Measurements from ENCODE around the gene DUSP7.

The DUSP7 gene

DNA sequence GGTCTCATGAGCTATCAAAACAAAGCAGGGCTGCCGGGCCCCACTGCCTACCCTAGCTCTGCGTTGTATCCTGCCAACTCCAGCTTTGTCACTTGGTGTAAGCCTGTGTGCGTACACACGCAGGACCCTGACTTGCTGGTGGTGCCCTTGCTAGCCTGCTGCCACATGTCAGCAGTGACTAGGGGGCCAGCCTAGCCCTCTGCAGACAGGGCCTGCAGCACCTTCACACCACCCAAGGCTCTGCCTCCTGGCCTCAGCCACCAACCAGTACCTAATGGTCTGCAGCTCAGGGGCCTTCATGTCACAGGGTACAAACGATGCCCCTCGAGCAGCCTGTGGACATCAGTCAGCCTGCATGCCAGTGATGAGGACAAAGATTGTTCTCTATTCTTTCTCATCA is 30.1 kb upstream of the DUSP7 start:
- no peak for DNase-seq

DNA sequence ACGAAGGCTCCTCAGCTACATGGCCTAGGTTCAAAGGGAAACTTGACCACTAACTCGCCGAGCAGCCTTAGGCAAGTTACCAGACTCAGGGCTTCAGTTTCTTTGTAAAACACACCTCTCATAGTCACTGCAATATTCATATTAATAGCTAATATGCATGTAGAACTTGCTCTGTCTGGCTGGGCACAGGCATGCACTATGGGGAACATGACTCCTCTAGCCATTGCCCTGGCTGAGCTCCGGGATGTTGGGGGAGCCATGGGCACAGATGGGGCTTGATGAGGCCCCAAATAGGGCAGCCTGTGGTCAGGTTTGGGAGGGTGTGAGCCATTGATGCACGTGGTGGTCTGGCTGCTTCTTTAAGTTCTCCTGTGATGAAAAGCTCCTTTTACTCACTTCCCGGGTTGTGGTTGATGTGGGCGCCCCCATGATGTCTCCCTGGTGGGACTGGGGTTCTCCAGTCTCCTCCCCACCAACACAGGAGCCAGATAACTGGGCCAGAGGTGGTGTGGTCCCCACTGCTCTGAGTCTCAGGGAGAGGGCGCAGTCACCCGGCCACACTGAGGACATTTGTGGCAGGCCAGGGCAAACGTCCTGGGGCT is 29.4 kb upstream of the DUSP7 start:
- no peak for DNase-seq

DNA sequence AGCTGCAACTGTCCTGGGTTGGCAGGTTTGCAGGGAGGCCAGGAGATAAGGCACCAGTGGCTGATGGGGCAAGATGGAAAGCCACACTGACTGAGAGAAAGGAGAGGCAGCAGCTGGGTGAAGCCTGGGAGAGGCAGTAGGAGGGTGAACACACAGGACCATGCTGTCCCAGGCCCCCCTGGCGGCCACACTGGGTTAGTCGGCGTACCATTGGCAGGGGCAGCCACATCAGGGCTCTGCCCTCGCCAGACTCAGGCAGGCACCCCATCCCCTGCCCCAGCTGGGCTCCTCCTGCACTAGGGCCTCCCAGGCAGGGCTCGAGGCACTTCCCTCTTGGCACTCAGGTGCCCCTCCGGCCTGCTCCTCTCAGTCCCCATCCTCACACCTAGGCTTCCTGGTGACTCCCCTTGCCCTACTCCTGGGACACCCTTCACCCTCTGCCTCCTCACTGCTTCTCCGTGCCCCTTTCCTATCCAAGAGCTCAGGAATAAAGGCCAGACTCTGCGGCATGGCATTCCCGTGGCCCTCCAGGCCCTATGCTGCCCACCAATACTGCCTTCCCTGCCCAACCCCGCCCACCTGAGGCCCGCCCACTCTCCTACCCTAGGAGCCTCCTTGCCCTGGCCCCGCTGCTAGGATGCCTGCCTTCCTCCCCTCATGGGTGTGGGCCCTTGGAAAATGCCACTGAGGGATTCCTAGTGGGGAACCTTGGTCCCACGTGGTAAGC is 28.7 kb upstream of the DUSP7 start:
- no peak for DNase-seq

DNA sequence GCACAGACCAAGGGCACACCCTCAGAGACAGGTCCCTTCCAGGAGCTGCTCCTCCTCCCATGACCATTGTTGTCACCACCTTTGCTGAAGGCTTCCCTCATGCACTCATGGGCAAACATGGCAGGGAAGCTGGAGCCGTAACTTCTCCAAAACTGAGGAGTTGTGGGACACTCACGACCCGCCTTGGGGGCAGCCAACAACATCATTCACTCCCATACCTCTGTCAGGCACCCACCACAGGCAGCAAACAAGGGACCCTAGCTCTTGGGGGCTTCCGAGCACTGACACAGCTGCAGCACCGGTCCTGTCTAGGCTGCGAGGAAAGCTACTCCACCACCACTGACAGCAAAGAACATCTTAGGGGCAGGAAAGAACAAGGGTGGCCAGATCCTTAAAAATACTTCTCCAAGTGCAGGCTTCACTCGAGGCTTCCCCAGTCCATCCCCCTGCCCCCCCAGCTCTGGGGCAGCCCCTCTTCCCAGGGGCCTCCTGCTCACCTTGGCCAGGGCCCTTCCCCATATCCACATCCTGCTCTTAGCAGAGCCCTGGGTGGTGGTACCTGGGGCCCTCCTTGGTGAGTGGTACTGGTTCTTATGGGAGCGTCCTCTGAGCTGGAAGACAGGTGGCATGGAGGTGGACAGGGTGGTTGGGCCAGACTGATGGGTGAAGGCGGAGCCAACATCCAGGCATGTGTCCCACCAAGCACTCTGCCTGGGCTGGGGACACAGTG is 28.0 kb upstream of the DUSP7 start:
- no peak for DNase-seq

DNA sequence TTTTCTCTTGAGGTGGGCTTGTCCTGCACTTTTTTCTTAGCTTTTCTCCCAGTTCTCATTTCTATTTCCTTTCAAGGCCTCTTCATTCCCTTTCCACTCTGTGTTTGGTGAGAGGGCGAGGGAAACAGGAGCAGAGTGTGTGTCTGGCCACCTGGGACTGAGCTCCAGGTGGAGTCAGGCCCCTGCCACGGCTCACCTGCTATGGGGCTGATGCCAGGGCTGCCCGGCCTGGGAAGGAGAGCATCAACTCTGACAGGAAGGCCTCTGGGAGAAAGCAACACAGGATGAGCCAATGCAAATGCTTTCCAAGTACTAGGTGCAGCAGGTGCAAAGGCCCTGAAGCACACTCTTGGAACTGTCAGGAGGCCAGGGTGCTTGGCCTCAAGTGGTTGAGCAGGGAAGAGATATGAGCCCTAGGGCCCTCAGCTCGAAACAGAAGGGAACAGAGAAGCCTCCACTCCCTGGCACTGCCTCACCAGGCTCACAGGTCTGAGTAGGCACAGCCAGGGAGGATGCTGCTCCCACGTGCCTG is 27.3 kb upstream of the DUSP7 start:
- no peak for DNase-seq

DNA sequence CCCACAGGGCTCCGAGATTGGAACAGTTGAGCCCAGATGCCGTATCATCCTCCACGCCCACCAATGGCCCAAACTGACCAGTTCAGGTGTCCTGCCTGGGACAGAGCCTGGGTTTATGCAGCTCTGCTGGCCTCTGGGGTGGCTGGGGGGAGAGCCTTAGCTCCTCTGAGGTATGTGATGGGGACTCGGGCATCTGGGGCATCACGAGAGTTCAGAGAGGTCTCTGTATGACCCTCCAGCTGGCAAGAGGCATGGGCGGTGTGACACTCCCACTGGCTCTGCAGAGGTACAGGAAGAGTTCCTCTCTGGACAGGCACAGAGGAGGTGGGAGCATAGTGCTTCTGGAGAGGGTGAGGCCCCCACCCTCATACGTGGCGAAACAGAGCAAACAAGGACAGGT is 26.6 kb upstream of the DUSP7 start:
- DNase-seq: no peak

DNA sequence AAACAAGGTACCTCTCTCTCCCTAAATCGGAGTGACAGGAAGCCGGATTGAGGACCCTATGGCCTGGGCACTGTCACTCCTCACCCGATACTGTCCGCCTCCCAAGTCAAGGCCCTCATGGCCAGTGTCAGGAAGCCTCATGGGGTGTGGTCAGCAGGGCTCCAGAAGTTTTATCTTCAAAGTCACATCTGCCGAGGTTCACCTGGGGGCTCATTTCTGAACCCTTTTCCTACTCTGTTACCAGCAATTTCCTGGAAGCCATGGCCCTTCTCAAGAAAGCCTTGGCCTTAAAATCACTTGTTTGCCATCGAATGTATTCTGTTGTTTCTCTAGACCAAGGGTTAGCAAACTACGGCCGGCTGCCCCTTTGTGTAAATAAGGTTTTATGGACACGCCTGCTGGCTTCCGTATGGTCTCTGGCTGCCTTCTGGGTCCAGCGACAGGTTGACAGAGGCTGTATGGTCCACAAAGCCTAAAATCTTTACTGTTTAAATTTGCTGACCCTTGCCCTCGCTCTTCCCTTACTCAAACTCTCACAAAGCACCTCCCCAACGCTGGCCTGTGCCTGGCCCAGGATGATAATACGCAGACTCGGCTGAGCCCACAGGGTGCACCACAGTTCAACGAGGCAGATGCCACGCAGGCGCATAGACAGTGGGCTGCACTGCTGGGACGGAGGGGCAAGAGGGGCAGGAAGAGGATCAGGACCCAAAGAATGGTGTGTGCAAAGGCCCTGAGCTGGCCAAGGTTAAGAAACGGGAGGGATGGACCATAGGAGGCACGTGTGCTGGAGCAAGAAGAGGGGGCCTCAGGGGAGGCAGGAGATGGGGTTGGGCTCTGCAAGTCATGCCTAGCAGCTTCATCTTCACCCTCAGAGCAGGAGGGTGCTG is 24.7 kb upstream of the DUSP7 start:
- DNase-seq: no peak

DNA sequence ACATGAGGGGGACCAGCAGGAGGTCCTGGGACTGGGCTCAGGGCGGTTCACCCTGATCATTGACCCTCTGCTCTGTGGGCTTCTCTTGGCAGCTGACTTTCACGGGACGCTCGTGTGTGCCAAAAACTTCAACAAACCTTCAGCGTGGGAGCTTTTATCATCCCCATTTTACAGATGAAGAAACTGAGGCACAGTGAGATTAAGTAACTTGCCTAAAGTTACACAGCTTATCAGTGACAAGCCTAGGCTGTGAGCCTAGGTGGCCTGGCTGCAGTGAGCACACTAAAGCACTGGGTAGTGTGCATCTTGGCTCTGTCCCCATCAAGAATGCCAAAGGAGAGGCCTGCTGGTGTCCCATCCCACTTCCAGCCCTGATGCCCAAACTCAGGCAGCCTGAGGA is 23.6 kb upstream of the DUSP7 start:
- DNase-seq: no peak

DNA sequence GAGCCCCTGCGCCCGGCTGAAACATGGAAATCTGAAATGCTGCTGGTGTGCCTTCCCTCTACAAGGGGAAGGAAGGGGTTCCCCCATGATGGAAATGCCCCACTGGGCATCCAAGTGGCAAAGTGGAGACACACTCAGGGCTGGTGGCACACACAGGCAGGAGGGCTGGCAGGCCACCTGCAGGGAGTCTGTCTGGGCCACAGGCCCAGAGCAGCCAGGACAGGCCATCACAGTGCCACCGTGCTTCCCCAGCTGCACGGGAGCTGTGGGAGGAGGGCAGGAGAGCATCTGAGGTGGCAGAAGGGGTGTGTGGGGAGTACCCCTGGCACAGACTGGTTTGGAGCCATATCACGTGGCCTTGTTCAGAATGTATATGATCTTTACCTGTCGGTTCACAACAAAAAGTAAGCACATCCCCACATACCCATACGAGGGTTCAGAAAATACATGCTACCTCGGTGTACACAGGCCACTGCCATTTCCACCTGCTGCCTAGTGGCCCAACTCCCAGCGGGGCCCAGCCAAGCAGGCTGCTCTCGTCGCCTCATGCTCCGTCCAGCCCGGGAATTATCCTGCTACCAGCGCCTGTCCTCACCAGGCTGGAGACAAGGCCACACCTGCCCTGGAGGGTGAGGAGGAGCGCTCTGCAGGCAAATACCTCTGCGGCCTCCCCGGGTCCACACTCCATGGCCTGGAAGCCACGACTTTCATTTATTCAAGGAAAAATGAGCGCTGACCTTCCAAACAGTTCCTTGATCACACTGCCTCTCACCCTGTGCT is 22.6 kb upstream of the DUSP7 start:
- DNase-seq: no peak

DNA sequence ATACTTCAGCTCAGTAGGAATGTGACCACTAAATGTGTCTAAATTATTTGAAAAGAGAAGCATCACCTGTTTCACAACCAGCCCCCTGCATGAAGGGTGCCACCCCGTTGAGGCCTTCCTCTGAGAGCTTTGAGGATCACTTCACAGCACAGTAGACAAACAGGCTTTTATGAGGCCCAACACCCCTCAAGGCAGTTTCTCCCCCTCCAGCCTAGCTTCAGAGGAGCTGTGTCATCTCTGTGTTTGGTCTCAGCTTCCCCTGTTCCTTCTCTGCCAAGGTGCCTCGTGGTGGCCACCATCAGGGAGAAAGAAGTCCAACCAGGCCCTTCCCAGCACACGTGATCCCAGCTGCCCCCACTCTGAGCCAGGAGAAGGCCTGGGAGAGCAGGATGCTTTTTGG is 21.6 kb upstream of the DUSP7 start:
- no peak for DNase-seq

DNA sequence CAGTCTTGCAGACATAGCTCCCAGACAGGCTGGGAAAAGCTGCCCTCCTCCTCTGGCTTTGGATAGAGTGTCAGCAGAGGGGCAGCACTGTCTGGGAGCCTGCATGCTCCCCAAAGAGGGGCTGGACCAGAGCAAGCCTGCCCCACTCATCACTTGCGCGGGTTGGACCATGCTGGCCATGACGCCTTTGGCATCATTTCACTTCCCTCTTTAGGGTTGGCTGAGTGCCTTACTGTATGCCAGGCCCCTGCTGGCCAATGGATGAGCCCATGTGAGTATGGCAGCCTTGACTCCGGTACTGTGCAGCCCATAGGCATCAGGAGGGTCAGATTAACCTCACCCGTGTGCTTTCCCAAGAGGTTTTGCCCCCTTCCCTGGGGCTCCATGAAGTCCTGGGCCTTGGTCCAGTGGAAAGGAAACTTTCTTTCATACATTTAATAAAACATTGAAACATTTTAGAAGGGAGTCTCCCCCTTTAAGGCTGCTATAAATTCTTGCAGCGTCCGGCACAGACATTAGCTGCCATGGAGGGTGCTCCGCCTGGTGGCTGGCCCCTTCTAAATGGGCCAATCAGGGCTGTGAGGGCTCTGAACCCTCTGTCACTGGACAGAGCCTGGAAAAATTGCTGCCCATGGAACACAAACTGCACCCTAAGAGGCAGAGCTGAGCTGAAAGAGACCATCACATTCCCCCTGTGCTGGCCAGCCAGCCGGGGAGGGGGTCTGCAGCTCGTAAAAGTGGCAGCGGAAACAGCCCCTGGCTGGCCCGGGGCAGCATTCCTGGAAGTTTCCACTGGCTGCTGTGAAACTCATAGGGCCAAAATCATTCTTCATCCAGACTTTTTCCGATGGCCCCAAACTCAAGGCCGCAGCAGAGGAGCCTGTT is 20.8 kb upstream of the DUSP7 start:
- no peak for DNase-seq

DNA sequence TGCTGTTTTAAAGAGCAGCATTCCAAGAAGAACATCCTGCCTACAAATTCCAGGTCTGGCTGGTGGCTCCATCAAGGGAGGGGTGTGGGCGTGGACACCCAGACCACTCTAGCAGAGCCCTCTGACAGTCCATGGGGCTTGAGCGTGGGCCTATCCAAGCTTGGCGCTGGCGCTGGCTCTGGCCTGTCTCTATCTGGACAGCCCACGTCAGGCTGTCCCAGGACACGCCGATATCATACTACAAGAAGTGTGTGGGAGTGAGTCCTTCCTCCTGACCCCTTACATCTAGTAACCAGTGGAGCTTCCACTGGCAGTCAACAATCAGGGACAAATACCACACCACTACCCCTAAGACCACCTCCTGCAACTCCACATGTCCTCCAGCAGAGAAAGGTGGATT is 17.1 kb upstream of the DUSP7 start:
- no peak for DNase-seq

DNA sequence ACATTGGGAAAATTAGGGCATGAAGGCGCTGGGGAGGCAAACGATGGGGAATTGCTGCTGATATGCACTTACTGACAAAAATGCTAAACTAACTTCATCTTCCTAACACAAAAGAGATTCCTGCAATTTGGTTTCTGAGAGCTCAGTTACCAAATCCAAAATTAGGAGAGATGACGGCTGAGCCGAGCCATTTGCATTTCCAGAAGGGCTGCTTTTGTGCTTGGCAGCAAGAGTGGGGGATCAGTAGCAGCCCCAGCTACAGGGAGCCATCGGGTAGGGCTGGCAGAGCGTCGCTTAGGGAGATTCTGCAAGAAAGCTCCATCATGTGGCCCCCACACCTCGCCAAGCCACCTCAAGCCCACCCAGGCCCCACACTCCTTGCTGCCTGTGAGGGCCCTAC is 16.1 kb upstream of the DUSP7 start:
- DNase-seq: no peak

DNA sequence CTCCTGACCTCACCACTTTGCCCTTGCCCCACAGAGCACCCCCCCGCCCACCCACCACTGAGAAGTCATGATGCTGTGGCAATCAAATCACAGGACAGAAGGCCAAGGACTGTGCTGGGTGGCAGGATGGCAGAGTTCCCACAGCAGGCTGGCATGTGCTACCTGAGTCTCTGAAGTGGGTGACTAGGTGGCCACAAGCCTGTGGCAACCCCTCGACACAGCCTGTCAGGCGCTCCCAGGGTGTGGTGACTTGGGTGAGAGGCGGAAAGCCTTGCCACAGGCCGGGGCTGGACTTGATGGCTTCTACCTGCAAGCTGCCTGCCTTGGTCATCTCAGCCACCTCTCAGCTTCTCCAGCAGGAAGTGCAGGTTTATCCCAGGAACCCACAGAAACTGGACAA is 15.6 kb upstream of the DUSP7 start:
- DNase-seq: no peak

DNA sequence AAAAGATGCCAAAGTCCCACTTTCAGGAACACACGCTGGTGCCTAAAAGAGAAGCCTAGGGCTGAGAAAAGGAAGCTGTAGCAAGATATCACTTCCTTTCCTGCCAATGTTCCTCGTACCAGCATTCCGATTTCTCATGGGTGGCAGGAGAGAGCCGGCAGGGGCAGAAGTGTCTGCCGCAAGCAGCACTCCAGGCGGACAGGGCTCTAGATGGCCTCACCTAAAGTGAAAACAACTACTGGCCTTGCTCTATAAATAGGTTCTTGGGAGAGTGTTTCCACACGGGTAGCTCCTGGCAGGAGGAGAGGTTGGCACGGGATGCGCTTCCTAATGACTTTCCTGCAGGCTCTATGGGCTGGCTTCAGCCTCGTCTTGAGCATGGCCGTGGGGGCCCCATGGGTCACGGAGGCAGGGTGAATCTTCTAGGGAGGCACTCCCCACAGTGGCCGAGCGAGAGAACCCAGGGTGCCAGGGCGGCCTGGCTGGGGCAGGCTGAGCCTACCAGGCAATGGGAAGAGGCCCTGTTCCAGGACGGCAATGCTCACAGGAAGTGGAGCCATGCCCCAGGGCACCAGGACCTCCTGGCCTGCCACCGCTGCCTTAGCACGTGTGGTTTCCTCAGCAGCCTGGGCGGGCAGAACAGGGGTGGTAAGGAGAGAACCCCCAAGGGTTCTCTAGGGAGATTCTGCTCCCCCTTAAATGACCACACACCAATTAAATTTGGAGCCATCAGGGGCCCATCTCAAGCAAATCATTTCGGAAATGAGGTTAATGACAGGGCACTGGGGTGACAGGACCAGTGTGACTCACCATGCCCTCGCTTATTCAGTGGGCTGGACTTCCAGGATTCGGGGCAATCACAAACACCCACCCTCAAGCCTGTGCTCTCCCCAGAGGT is 14.6 kb upstream of the DUSP7 start:
- no peak for DNase-seq

DNA sequence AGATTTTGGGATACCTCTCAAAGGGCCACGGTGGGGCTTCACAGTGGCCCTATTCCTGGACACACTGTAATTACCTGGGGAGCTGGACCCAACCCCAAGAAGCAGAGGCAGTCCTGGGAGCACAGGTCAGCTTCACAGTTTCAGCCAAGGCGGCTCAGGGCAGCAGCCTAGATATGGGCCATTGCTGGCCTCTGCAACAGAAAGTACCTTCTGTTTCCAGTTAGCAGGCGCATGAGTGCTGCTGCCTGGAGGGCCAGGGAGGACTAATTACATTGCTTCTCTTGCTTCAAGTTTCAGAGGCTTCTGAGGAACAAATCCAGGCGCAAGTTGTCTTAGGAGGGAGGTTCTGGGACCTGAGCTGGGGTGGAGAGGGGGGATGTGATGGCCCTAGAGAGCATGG is 13.5 kb upstream of the DUSP7 start:
- no peak for DNase-seq

DNA sequence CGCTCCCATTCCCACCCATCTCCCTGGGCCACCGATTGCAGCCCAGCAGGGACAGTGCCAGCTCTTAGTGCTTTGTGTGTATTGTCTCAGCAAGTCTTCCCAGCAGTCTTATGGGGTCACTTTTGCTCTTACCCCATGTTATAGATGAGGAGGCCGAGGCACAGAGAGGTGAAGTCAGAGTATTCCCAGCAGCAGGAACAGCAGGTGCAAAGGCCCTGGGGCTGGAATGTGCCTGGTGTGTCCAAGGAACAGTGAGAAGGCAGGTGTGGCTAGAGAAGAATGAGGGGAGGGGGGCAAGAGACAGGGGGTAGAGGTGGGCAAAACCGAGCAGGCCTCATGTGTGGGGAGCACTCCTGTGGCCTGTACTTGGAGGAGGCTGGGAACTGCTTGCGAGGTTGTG is 12.8 kb upstream of the DUSP7 start:
- no peak for DNase-seq

DNA sequence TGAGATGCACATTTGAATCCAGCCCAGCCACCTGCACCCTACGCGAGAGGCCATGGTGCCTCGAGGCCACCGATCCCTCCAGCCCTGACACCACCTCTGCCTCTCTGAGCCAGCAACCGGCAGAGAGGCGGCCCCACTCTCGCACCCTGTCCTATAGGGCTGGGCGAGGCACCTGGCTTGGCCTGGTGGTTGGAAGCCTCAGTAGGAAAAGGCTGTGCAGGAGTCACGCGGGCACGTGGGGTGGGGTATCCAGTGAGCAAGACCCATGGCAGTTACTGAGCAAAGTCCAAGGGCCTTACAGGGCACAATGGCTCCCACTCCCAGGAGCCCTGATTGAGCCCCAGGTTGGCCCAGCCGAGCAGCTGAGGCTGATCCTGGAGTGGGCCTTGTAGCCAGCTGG is 12.4 kb upstream of the DUSP7 start:
- no peak for DNase-seq

DNA sequence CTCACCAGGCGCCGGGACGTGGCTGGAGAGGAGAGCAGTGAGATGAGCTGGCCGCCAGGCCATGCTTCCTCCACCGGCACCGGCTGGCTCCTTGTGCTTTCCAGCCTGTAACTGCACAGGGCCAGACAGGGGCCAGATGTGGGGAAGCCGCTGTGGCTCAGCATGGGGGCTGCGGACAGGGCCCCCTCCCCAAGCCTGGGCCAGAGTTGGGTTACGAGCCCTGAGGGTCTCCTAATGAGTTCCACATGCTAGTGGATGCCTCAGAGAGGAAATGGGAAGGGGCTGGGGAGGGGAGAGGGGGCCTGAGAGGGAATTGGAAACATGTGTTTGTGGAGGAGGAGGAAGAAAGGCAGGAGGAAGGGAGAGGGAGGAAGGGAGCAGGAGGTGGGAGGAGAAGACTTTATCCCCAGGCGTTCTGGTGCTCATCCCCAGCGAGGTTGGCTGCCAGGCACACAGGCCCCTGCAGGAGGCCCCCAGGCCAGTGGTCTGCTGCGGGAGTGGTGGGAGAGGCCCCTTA is 11.7 kb upstream of the DUSP7 start:
- no peak for DNase-seq

DNA sequence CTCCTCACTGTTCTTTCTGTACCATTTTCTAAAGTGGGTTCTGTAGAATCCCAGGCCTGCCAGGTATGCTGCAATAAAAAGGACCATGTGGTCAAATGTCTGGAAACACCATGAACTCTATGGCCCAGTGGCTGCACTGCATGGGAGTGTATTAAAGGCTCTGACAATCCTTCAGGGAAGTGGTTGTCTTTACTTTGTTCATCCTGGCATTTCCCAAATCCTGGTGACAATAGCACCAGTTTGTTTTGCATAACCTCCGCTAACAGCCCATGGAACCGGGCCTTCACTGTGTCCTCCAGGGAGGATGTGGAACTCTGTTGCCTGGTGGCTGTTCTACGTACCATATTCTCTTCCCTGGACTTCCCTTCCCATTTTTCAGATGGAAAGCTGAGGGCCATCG is 11.2 kb upstream of the DUSP7 start:
- no peak for DNase-seq
